CD4-positive, alpha-beta T cell treated with Interferon gamma for 1 hour (primary cell): Measurements from ENCODE around the gene AKNA.

Experiments used
- DNase-seq: peaks from one replicate; pipeline ENCODE4 v3.0.0-alpha.2; 2020

The AKNA gene

GRCh38 chr9:114416906-114417305 lies 29.1 kb upstream of the AKNA start:
- no peak for DNase-seq

- no peak for DNase-seq
Observed at GRCh38 chr9:114416290-114416689, 28.5 kb upstream of the AKNA start.

- DNase-seq: no peak
Observed at GRCh38 chr9:114414346-114414745, 26.6 kb upstream of the AKNA start.

- no peak for DNase-seq
Observed at GRCh38 chr9:114413861-114414301, 26.1 kb upstream of the AKNA start.

- no peak for DNase-seq
Observed at GRCh38 chr9:114412048-114412683, 24.4 kb upstream of the AKNA start.

GRCh38 chr9:114411452-114411851 lies 23.7 kb upstream of the AKNA start:
- no peak for DNase-seq

- no peak for DNase-seq
Observed at GRCh38 chr9:114410910-114411309, 23.1 kb upstream of the AKNA start.

GRCh38 chr9:114409842-114410241 lies 22.1 kb upstream of the AKNA start:
- no peak for DNase-seq

GRCh38 chr9:114409103-114409780 lies 21.5 kb upstream of the AKNA start:
- DNase-seq: peak; percentile 35

GRCh38 chr9:114408645-114409044 lies 20.9 kb upstream of the AKNA start:
- no peak for DNase-seq

GRCh38 chr9:114407889-114408288 lies 20.1 kb upstream of the AKNA start:
- DNase-seq: no peak

GRCh38 chr9:114406441-114406840 lies 18.7 kb upstream of the AKNA start:
- DNase-seq: no peak

- peak; percentile 81 for DNase-seq
Observed at GRCh38 chr9:114405294-114406034, 17.7 kb upstream of the AKNA start.

- DNase-seq: no peak
Observed at GRCh38 chr9:114404531-114404930, 16.7 kb upstream of the AKNA start.

- no peak for DNase-seq
Observed at GRCh38 chr9:114403153-114403756, 15.5 kb upstream of the AKNA start.

GRCh38 chr9:114401344-114401743 lies 13.6 kb upstream of the AKNA start:
- DNase-seq: no peak

- no peak for DNase-seq
Observed at GRCh38 chr9:114400772-114401171, 13.0 kb upstream of the AKNA start.

GRCh38 chr9:114400219-114400618 lies 12.4 kb upstream of the AKNA start:
- no peak for DNase-seq

- DNase-seq: no peak
Observed at GRCh38 chr9:114399381-114399780, 11.6 kb upstream of the AKNA start.

- DNase-seq: peak; percentile 95
Observed at GRCh38 chr9:114397848-114398605, 10.2 kb upstream of the AKNA start.

- DNase-seq: no peak
Observed at GRCh38 chr9:114397219-114397847, 9.6 kb upstream of the AKNA start.

- no peak for DNase-seq
Observed at GRCh38 chr9:114396558-114397218, 8.9 kb upstream of the AKNA start.
